HepG2 (cell line): ENCODE results near the gene MS4A2.

ENCODE experiments used
- CBX2 ChIP-seq, 2 experiments: fragments of 200-600 bp in 1 of 2; sonication (generic); formaldehyde crosslinking in 1 of 2; IDR thresholded peaks; 2 replicates each; pipeline versions ENCODE4 v1.7.0 to v1.8.1; 2018 to 2022; ENCODE audit warnings: low read depth in 2 of 2, low read length in 1 of 2, mild to moderate bottlenecking in 1 of 2, missing genetic modification reagents in 1 of 2
- EP300 ChIP-seq, 3 experiments: sonication (generic) in 1 of 3; formaldehyde crosslinking in 1 of 3; IDR thresholded peaks; 2 replicates each; pipeline versions ENCODE4 v1.5.1 to v1.6.1; 2011 to 2020; ENCODE audit warnings: low read depth in 2 of 3, low read length in 2 of 3, borderline replicate concordance in 1 of 3, improper control_type of control experiment in 1 of 3, mild to moderate bottlenecking in 1 of 3, missing genetic modification reagents in 1 of 3, moderate library complexity in 1 of 3
- EZH2 ChIP-seq: conservative IDR thresholded peaks from 2 replicates; pipeline ENCODE4 v1.6.1; 2012; ENCODE audit warnings: mild to moderate bottlenecking, low read depth, low read length, moderate library complexity
- KLF15 ChIP-seq: sonication (generic); formaldehyde crosslinking; IDR thresholded peaks from 2 replicates; pipeline ENCODE4 v1.8.1; 2023; ENCODE audit warnings: borderline replicate concordance, mild to moderate bottlenecking, inconsistent platforms, missing genetic modification reagents, mixed read lengths
- PITX1 ChIP-seq: sonication (generic); formaldehyde crosslinking; IDR thresholded peaks from 2 replicates; pipeline ENCODE4 v1.5.1; 2020; ENCODE audit warnings: mild to moderate bottlenecking, missing genetic modification reagents
- POLR2AphosphoS5 ChIP-seq: IDR thresholded peaks from 2 replicates; pipeline ENCODE4 v1.6.1; 2012; ENCODE audit warnings: low read depth, low read length
- STAT5B ChIP-seq: sonication (generic); formaldehyde crosslinking; IDR thresholded peaks from 2 replicates; pipeline ENCODE4 v1.4.0; 2020; ENCODE audit warnings: missing genetic modification reagents
- TF ChIP-seq, protein P1 (sequence below): sonication (generic); formaldehyde crosslinking; IDR thresholded peaks from 2 replicates; pipeline ENCODE4 v1.5.0; 2020; ENCODE audit warnings: mild to moderate bottlenecking, missing genetic modification reagents, moderate library complexity
- TF ChIP-seq, protein P2 (sequence below), 2 experiments: sonication (generic) in 1 of 2; formaldehyde crosslinking in 1 of 2; IDR thresholded peaks; 2 replicates each; pipeline versions ENCODE4 v1.5.1 to v1.6.1; 2011 to 2020; ENCODE audit warnings: borderline replicate concordance in 1 of 2, low read depth in 1 of 2, low read length in 1 of 2, mild to moderate bottlenecking in 1 of 2, missing genetic modification reagents in 1 of 2, moderate library complexity in 1 of 2
- TF ChIP-seq, protein P3 (sequence below): IDR thresholded peaks from 2 replicates; pipeline ENCODE4 v1.6.1; 2012; ENCODE audit warnings: inconsistent platforms
- TF ChIP-seq, protein P4 (sequence below): sonication (generic); formaldehyde crosslinking; IDR thresholded peaks from 2 replicates; pipeline ENCODE4 v1.9.0; 2021; ENCODE audit warnings: missing genetic modification reagents, borderline replicate concordance
- TF ChIP-seq, protein P5 (sequence below): sonication (generic); formaldehyde crosslinking; IDR thresholded peaks from 2 replicates; pipeline ENCODE4 v1.4.0; 2020; ENCODE audit warnings: missing genetic modification reagents
- TF ChIP-seq, protein P6 (sequence below): IDR thresholded peaks from 2 replicates; pipeline ENCODE4 v1.6.1; 2012; ENCODE audit warnings: low read length, improper control_type of control experiment

DNA sequence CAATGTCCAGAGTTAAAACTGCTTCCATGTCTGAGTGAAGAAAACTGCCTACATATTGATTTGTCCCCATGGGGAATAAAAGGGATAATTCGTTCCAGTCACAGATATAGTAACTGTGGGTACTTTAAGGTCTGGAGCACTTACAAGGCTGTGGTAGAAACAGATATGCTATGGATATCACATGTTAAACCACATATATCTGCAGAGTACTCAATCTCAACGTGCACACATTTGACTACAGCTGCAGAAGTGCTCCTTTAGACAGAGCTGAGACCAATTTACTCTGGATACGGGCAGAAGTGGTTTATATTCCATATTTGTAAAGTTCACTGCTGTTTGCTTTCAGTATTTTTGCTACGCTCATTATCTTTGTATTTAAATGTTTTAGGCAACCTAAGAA is 9.7 kb upstream of the MS4A2 start:
- TF ChIP-seq KLF15 (CRISPR knock-in tag) (no peak), CBX2 (IDR thresholded peaks at IDR 0.05; ENCODE audit: low read depth, low read length) (no peak), CBX2 (CRISPR knock-in tag; IDR thresholded peaks at IDR 0.05; ENCODE audit: low read depth) (no peak), EZH2 (no peak), PITX1 (CRISPR knock-in tag) (no peak), EP300 (IDR thresholded peaks at IDR 0.05; ENCODE audit: low read depth in 2 of 2, low read length in 2 of 2) (no peak), EP300 (CRISPR knock-in tag; IDR thresholded peaks at IDR 0.05; ENCODE audit: borderline replicate concordance) (no peak), STAT5B (CRISPR knock-in tag) (no peak), POLR2AphosphoS5 (no peak)
- TF ChIP-seq, protein P1, sequence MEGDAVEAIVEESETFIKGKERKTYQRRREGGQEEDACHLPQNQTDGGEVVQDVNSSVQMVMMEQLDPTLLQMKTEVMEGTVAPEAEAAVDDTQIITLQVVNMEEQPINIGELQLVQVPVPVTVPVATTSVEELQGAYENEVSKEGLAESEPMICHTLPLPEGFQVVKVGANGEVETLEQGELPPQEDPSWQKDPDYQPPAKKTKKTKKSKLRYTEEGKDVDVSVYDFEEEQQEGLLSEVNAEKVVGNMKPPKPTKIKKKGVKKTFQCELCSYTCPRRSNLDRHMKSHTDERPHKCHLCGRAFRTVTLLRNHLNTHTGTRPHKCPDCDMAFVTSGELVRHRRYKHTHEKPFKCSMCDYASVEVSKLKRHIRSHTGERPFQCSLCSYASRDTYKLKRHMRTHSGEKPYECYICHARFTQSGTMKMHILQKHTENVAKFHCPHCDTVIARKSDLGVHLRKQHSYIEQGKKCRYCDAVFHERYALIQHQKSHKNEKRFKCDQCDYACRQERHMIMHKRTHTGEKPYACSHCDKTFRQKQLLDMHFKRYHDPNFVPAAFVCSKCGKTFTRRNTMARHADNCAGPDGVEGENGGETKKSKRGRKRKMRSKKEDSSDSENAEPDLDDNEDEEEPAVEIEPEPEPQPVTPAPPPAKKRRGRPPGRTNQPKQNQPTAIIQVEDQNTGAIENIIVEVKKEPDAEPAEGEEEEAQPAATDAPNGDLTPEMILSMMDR: no peak
- TF ChIP-seq, protein P2, sequence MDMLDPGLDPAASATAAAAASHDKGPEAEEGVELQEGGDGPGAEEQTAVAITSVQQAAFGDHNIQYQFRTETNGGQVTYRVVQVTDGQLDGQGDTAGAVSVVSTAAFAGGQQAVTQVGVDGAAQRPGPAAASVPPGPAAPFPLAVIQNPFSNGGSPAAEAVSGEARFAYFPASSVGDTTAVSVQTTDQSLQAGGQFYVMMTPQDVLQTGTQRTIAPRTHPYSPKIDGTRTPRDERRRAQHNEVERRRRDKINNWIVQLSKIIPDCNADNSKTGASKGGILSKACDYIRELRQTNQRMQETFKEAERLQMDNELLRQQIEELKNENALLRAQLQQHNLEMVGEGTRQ (IDR thresholded peaks at IDR 0.05; ENCODE audit: low read depth, low read length): no peak
- TF ChIP-seq, protein P2 (CRISPR knock-in tag; IDR thresholded peaks at IDR 0.05; ENCODE audit: borderline replicate concordance): no peak
- TF ChIP-seq, protein P3, sequence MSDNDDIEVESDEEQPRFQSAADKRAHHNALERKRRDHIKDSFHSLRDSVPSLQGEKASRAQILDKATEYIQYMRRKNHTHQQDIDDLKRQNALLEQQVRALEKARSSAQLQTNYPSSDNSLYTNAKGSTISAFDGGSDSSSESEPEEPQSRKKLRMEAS: no peak
- TF ChIP-seq, protein P4, sequence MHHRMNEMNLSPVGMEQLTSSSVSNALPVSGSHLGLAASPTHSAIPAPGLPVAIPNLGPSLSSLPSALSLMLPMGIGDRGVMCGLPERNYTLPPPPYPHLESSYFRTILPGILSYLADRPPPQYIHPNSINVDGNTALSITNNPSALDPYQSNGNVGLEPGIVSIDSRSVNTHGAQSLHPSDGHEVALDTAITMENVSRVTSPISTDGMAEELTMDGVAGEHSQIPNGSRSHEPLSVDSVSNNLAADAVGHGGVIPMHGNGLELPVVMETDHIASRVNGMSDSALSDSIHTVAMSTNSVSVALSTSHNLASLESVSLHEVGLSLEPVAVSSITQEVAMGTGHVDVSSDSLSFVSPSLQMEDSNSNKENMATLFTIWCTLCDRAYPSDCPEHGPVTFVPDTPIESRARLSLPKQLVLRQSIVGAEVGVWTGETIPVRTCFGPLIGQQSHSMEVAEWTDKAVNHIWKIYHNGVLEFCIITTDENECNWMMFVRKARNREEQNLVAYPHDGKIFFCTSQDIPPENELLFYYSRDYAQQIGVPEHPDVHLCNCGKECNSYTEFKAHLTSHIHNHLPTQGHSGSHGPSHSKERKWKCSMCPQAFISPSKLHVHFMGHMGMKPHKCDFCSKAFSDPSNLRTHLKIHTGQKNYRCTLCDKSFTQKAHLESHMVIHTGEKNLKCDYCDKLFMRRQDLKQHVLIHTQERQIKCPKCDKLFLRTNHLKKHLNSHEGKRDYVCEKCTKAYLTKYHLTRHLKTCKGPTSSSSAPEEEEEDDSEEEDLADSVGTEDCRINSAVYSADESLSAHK (CRISPR knock-in tag): no peak
- TF ChIP-seq, protein P5, sequence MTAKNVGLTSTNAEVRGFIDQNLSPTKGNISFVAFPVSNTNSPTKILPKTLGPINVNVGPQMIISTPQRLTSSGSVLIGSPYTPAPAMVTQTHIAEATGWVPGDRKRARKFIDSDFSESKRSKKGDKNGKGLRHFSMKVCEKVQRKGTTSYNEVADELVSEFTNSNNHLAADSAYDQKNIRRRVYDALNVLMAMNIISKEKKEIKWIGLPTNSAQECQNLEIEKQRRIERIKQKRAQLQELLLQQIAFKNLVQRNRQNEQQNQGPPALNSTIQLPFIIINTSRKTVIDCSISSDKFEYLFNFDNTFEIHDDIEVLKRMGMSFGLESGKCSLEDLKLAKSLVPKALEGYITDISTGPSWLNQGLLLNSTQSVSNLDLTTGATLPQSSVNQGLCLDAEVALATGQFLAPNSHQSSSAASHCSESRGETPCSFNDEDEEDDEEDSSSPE: no peak
- TF ChIP-seq, protein P6, sequence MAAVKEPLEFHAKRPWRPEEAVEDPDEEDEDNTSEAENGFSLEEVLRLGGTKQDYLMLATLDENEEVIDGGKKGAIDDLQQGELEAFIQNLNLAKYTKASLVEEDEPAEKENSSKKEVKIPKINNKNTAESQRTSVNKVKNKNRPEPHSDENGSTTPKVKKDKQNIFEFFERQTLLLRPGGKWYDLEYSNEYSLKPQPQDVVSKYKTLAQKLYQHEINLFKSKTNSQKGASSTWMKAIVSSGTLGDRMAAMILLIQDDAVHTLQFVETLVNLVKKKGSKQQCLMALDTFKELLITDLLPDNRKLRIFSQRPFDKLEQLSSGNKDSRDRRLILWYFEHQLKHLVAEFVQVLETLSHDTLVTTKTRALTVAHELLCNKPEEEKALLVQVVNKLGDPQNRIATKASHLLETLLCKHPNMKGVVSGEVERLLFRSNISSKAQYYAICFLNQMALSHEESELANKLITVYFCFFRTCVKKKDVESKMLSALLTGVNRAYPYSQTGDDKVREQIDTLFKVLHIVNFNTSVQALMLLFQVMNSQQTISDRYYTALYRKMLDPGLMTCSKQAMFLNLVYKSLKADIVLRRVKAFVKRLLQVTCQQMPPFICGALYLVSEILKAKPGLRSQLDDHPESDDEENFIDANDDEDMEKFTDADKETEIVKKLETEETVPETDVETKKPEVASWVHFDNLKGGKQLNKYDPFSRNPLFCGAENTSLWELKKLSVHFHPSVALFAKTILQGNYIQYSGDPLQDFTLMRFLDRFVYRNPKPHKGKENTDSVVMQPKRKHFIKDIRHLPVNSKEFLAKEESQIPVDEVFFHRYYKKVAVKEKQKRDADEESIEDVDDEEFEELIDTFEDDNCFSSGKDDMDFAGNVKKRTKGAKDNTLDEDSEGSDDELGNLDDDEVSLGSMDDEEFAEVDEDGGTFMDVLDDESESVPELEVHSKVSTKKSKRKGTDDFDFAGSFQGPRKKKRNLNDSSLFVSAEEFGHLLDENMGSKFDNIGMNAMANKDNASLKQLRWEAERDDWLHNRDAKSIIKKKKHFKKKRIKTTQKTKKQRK: no peak
